C4-2B (cell line): ENCODE data around the gene CATSPERE.

ENCODE experiments used
- CTCF ChIP-seq: fragments of 450-650 bp; conservative IDR thresholded peaks from 2 replicates; pipeline ENCODE4 v1.5.1; 2017; ENCODE audit warnings: mild to moderate bottlenecking
- ZFX ChIP-seq: fragments of 450-650 bp; IDR thresholded peaks from 2 replicates; pipeline ENCODE4 v1.6.1; 2017

GRCh38 chr1:244451539-244451950, 9.5 kb upstream of the CATSPERE start, which contains the start of gene ADSS2:
- TF ChIP-seq CTCF (no peak), ZFX (peak; percentile 56; the same call in 1 of the 2 replicates)
